GM21381 (cell line): ENCODE data around the gene NPC2.
"Not testable (repeated sequence)": the region's sequence is repeated elsewhere in the genome, so short reads cannot be mapped to it uniquely, and the experiment has no call there.

Experiments
- ATAC-seq: cut with Tn5 transposase; IDR thresholded peaks from one replicate; pipeline ENCODE4 v1.9.1; 2021; ENCODE audit warnings: mild to moderate bottlenecking, moderate library complexity; ENCODE audit not compliant: unreplicated experiment

Gene NPC2

DNA sequence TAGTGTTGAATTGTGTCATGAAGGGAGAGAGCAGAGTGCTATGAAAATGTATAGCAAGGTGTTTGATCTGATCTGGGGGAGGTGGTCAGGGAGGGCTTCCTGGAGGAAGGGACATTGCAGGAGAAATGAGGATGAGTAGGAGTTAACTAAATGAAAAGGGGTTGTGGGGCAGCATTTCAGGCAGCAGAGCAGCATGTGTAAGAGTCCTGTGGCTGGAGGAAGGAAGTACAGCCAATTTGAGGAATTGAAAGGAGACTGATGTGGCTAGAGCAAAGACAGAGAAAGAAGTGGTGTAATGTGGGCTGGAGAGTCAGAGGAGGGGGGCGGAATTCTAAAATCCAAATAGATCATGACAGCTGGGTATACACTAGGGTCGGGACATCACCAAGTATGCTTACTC lies 20.5 kb downstream of the NPC2 start:
- ATAC-seq = no peak

DNA sequence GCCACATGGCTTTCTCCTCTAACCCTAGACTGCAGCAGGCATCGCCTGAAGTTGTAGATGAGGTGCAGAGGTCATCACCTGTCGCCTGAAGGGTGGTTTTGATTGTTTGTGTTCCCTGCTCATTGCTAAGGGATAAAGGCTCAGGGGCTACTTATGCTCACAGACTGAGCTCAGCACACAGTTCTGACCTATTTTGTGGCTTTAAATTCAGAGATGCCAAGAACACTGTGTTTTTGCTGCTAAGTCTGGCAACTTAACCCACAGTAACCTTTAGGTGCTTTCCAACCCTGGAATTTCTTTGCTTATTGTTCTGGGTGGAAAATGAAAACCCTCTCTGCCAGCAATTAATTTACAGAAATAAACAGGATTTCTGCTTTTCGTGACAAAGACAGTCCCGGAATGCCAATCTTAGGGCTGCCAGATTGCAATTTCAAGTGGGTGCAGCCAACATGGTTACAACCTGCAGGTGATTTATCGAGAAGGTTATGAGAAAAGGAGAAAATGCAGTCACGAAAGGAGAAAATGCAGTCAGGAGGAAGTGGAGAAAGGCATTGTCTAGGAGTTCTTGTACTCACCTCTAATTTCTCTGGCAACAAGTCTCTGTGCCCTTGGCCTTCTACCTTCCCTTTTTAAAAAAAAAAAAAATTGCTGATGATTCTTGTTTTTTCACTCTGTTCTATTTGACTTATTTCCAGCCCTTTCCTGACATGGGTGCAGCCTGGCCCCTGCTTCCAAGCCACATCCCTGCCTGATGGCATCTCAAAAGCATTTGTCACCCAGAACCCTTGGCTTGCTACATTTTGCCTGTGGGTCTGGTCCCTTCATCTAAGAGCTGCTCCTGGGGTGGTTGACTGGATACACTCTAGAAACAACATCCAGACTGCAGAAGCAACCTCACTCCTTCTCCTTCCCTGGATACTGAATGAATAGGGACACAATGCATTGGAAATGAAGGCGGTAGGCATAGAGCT lies 23.3 kb downstream of the NPC2 start:
- no peak for ATAC-seq

DNA sequence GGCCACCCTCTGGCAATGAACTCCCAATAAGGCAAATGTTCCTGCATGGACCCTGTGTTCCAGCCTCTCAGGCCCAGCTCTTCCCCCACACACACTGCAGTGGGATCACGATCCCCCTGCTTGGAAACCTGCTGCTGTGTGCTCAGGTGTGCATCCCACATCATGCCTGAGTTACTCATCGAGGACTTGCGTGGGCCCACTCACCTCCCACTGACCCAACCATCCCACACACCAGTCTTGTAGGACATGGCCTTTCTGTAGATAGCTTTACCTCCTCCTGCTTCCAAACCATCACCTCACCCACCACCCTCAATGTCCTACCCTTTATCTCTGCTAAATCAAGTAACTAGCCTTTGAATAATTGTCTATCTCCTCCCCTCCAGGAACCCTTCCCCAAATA lies 24.6 kb downstream of the NPC2 start:
- ATAC-seq = no peak

DNA sequence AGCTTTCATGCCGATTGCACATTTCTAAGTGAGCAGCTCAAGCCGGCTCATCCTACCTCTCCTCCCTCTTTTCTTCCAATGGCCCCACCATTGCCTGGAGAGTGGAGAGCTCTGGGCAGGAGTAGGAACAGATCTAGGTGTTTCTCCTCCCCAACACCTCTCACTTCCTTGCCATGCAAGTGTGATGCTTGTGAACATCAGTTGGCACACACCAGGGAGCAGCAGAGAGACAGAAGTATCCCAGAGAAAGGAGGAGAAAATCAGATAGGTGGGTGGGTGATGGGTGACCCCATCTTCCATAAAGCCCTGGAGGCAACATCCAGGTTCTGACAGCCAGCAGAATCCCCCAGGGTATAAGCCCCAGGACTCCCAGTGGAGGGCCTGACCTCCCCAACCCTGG lies 27.8 kb downstream of the NPC2 start:
- ATAC-seq = no peak

DNA sequence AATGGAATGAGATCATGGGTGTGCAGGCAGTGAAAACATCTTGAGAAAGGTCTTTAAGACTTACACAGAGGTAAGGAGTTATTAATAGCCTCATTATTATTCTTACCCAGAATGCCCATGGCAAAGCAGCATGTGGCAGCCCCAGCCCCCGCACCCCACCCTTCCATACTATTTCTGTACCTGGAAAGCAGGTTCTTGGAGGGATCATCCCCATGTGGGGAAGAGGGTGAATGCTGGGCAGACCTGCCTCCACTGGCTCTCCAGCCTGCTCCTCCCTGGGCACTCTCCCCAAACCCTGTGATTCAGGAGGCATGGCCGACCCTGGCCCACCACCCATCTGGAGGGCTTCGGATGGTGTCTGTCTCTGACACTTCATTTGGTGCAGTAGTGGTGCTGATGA lies 28.3 kb downstream of the NPC2 start:
- no peak for ATAC-seq

DNA sequence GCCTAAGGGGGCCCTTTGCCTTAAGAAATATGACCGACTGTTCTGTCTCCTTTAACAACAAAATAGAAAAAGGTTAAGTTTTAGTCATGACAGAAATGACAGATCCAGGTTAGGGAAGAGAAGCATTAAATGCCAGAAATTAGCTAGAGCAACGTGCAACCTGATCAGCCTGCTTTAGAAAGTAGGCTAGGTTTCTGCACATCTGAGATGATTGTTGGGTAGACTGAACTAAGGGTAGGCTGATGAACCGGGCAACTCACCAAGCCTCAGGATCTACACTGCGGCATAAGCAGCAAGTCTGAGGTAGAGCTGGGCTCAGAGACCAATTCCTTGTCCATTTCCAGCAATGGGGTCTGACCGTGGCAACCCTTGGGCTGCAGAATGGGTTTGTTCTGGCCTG lies 29.4 kb downstream of the NPC2 start:
- ATAC-seq = no peak

DNA sequence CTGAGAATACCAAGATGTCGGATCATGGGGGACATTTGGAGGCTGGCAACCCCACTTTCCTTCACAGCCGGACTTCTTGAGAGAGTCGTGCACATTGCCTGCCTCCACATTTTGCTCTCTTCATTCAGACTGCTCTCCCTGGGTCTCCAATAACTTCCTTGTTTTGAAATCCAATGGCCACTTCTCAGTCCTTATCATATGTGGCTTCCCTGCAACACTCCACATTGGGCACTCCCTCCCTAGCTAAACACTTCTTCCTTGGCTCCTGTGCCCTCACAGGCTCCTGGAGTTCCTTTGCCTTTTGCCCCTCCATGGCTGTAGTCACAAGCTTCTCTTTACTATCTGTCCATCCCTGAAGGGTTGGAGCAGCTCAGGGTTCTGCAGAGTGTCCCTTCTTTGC lies 30.1 kb downstream of the NPC2 start:
- ATAC-seq = no peak

DNA sequence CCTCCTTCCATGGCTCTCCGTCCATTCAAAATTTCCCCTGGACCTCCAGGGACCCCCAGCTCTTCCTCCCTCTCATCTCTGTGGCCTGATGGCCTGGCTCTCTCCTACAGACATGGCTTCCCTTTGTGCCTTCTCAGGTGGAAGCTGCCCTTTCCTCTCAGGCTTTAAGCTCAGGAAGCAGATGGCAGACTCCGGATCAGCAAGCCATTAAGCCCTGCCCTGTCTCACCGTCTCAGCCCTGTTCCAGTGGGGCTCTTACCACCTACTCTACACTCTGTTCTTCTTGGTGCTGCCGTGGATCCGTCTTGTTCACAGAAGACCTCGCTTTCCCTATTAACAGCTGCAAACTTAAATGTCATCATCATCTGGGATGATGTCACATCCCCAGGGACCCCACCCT lies 33.1 kb downstream of the NPC2 start:
- no peak for ATAC-seq

DNA sequence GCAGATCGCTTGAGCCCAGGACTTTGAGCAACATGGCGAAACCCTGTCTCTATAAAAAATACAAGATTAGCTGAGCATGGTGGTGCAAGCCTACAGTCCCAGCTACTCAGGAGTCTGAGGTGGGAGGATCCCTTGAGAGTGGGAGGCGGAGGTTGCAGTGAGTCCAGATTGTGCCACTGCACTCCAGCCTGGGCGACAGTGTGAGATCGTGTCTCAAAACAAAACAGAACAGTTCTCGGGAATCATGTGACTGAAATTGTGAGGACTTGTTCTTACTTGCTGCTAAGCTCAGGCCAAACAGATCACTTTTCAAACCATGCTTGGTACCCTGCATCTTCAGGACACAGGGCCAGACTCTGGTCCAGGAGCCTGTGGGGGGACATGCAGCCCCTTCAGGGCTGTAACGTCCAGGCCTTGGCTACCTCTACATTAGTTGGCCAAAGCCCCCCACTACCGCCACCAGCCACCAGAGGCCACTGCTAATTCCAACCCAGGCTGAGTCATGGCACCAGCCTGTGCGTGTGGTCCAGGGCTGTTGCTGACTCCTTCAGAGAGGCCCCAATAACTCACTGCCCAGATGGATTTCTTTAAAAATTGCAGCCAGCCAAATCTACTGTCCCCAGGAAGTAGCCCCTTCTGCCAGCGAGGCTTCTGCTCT lies 33.7 kb downstream of the NPC2 start:
- no peak for ATAC-seq

DNA sequence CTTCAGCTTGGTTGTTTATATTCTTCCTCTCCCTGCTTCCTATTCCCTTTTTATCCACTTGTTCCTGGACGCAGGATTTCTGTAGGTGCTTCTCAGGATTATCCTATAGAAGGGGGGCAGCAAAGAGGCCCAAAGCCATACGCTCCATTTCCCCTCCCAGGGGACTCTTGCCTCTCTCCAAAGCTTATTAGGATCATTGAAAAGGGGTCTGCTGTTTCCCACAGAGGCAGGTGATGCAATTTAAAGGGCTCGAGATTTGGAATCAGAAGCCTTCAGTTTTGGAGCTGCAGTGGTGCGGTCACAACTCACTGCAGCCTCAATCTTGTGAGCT lies 35.6 kb downstream of the NPC2 start:
- ATAC-seq = no peak

DNA sequence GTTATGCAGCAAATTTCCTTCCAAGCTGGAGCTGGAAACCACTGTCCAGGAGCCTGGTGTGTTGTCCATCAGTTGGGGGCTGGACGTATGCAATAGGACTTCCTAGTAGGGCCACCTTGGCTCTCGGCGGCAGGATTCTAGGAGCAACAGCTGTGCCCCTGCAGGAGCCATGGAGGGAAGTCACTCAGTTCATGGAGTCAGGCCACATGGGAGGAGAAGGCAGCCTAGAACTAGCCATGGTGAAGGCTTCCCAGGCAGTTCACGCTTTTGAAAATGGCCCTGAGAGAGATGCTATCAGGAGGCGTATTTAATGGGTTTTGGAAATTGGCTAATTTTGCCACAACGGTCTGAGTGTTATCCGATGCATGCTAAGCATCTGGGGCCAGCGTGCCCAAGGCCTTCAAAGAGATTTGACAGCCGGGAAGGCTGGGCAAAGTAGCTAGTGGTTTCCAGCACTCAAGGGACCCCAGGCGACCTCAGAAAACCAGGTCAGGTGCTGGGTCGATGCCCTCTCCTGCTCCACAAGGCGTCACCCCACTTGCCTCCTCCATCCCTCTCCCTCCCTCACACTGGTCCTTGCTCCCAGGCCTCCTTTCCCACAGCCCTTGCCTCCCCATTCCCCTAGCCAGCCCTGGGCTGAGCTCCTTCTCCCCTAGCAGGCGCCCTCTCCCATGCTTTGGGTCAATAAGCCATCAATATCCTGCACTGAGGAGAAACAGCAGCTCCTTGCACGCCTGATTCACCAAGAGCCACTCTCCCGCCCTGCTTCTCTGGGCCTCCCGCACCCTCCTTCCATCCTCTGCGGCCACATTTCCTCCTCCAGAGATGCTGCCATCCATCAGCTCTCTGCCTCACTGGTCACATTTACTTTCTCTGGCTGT lies 36.2 kb downstream of the NPC2 start:
- no peak for ATAC-seq

DNA sequence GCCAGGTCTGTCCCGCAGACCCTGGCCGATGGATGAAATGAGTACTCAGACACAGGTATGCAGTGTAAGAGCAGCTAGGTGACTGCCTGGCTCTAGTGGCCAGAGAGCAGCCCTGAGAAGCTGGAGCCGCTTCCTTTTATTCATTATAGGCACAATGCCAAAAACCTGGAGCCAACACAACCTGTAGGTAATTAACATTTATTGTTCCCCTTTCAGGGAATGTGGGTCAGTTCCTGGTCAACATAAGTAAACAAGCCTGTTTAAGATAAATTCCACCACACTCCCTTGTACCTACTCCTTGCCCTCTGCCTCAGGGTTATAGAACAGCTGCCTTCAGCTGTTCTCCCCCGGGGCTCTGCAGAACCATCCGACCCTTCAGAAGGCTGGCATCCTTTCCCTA lies 38.7 kb downstream of the NPC2 start:
- not testable (repeated sequence) for ATAC-seq

DNA sequence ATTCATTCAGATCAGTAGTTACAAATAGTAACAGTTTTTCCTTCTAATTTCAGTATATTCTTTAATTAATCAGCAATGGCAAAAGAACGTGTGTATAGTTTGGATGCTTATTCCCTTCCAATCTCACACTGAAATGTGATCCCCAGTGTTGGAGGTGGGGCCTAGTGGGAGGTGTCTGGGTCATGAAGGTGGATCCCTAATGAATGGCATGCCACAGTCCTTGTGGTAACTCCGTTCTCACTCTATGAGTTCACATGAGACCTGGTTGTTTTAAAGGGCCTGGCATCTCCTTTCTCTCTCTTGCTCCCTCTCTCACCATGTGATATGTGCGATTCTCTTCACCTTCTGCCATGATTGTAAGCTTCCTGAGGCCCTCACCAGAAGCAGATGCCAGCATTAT lies 48.2 kb downstream of the NPC2 start:
- no peak for ATAC-seq

DNA sequence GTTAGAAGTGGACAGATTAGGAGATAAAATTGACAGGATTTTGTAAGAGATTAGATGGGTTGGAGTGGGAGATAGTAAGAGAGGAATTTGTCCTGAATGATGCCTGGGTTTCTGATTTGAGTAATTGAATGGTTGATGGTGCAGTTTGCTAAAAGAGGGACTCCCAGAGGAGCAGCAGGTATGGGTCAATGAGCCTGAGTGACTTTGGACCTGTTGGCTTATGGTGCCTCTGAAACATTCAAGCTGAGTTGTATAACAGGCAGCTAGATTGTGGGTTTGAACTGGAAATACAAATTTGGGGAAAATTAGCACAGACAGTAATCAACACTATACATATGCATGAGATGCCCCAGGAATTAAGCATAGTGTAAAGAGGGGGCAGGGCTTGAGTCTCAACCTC lies 50.3 kb downstream of the NPC2 start:
- no peak for ATAC-seq

DNA sequence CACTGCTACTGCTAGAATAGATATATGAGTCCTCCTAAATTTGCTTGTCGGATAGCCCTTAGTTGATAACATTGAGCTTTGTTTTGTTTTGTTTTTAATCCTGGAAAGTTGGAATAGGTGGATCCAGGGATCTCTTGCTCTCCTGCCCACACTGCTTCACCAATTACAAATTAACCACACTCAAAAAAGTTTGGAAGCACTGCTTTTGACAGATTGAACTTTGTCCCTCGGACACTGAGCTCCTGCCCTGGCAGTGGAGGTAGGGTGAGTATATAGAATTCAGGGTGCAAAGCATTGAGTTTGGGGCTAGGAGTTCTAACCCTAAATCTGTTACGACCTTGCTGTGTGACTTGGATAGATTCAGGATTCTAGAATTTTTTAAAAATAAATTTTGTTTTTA lies 52.0 kb downstream of the NPC2 start:
- no peak for ATAC-seq

DNA sequence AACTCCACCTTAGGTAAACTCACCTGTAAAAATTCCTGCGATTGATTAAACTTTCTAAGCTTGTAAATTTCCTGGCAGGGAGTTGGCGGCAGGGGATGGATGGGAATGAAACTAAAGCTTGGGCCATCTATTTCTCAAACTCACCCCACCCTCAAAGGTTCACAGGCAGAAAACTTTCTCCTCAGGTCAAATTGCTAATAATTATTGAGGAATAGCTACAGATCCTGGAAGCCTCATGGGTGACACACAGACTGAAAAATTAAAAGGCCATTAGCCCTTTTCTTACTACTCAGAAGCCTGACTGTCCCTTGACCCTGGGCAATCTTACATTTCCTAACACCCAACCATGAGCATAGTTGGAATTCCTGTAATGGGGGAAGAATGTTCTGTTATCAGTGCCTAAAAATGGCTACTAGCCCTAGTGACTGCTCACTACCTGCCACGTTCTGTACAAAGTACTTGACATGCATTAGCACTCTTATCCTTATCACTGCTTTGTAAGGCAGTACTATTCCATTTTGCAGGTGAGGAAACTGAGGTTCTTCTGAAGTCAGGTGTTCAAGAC lies 54.7 kb downstream of the NPC2 start:
- no peak for ATAC-seq

DNA sequence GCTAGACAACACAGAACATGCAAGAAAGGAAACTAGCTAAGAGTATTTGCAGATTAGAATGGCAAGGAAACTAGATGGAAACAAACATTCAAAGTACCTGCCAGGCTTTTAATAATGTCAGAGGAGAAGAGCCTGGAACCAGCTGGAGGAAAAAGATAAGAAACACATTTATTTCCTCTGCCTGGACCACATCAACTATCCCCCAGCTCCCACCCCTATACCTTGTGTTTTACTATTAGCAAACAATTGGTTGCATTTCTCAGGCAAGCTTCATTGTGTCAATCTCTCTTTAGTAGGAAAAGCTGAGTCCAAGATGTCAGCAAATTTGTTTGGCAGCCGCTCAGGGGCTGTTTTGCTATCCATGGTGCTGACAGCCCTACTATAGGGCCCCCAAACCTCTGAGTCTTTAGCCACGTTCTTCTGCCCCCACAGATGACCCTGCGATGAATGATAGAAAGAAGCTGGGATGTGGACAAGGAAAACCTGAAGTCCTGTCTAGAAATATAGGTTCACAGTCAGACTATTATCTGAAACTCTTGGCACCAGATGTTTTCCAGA lies 55.5 kb downstream of the NPC2 start:
- no peak for ATAC-seq

DNA sequence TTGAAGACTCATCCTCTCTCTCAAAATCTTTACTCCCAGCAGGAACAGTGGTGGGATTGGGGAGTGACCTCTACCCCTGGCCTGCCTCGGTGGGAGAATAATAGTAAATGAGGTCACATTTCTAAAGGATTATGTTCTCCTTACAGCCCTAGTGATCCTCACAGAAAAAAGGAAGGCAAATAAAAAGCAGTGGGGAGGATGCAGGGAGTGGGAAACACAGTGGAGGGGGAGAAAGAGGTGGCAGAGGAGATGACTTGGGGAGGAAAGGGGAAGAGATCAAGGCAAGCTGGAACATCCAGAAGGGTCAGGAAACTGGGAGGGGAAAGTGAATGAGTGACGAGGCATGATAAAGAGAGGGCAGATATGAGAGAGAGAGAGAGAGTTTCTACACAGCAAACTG lies 58.8 kb downstream of the NPC2 start:
- no peak for ATAC-seq

DNA sequence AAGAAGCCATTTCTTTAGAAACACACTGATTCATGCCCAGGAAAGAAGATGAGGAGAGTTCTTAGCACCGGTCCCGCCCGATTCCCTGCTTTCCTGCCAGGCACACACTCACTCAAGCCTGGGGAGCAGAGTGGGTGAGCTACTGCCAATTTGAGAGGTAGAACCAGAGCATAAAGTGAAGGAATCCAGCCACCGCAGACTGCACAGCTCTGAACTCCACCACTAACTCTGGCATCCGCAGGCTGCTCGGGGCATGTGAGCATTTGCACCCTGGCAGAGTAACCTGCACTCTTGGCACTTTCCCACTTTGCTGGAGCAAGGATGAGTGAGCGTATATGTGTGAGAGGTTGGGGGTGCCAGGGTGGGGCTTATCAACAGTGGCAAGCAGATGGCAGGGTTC lies 63.1 kb downstream of the NPC2 start:
- no peak for ATAC-seq
